Fibroblast of the aortic adventitia (primary cell): Measurements from ENCODE around the gene TRAPPC14. TPM values are rescaled to one million over a fixed set of nuclear protein-coding genes. Genes with fewer than 3 reads are reported as not detected.
A peak's percentile ranks its signal among the peaks of the same experiment; 100 is the strongest.

Experiments
- DNase-seq: peaks from one replicate; pipeline ENCODE4 v3.0.0-alpha.2; 2010; ENCODE audit warnings: low read depth
- H3K4me3 ChIP-seq: 2 replicates; pipeline ENCODE4 v1.5.1; 2011; ENCODE audit warnings: low read depth, mild to moderate bottlenecking, control low read depth, low read length, moderate library complexity
- CTCF ChIP-seq: IDR thresholded peaks from 2 replicates; pipeline ENCODE4 v1.5.1; 2011; ENCODE audit warnings: mild to moderate bottlenecking, low read length, control low read depth, inconsistent platforms; ENCODE audit not compliant: insufficient read depth
- total RNA-seq: library from RNA; depleted of rRNA; stranded (reverse); fragments of >200 nt; gene quantifications from 2 replicates; pipeline ENCODE4 v1.2.3, GENCODE V29; 2012; ENCODE audit warnings: low replicate concordance

The TRAPPC14 gene
- total RNA-seq, 1 donor: 10.0 TPM

- no peak for DNase-seq
- peak overlapping the region; percentile 99 for H3K4me3 ChIP-seq
- no peak for TF ChIP-seq CTCF
Measured at GRCh38 chr7:100127866-100128636, 30.5 kb downstream of the TRAPPC14 start.

GRCh38 chr7:100126931-100127865 lies 31.3 kb downstream of the TRAPPC14 start, which contains the start of gene MBLAC1:
Gene MBLAC1, plus strand, starts transcription at chr7:100126967. Its CDS starts 429 bp downstream, at chr7:100127396.
- peak; percentile 95 for DNase-seq
- TF ChIP-seq CTCF: no peak
- peak within 1 kb of the TSS; percentile 99 for H3K4me3 ChIP-seq

- peak overlapping the region; percentile 99 for H3K4me3 ChIP-seq
- DNase-seq: no peak
- TF ChIP-seq CTCF: no peak
Measured at GRCh38 chr7:100126239-100126930, 32.1 kb downstream of the TRAPPC14 start.

GRCh38 chr7:100124301-100125230 lies 34.0 kb downstream of the TRAPPC14 start:
- H3K4me3 ChIP-seq: no peak overlapping the region
- TF ChIP-seq CTCF: no peak
- no peak for DNase-seq

GRCh38 chr7:100122568-100122967 lies 36.0 kb downstream of the TRAPPC14 start:
- no peak overlapping the region for H3K4me3 ChIP-seq
- no peak for TF ChIP-seq CTCF
- no peak for DNase-seq
